HepG2 (cell line): ENCODE measurements around the gene MSI2. TPM values are rescaled to one million over a fixed set of nuclear protein-coding genes. Genes with fewer than 3 reads are reported as not detected.
A peak's percentile ranks its signal among the peaks of the same experiment; 100 is the strongest.

Experiments
- ASH2L ChIP-seq: fragments of 300-600, 200-600 bp; sonication (generic); IDR thresholded peaks from 2 replicates; pipeline ENCODE4 v1.7.0; 2017; ENCODE audit warnings: low read depth, mild to moderate bottlenecking, moderate library complexity, mixed read lengths, low read length; ENCODE audit not compliant: insufficient read length
- ATF2 ChIP-seq: sonication (generic); formaldehyde crosslinking; IDR thresholded peaks from 2 replicates; pipeline ENCODE4 v1.4.0; 2020; ENCODE audit warnings: missing genetic modification reagents
- ESRRA ChIP-seq: sonication (generic); formaldehyde crosslinking; IDR thresholded peaks from 2 replicates; pipeline ENCODE4 v1.5.1; 2020; ENCODE audit warnings: mild to moderate bottlenecking, low read depth, missing genetic modification reagents
- MEIS1 ChIP-seq: sonication (generic); formaldehyde crosslinking; IDR thresholded peaks from 2 replicates; pipeline ENCODE4 v1.9.0; 2021; ENCODE audit warnings: mild to moderate bottlenecking, missing genetic modification reagents, moderate library complexity, borderline replicate concordance
- SMAD3 ChIP-seq: sonication (generic); formaldehyde crosslinking; IDR thresholded peaks from 2 replicates; pipeline ENCODE4 v1.4.0; 2020; ENCODE audit warnings: missing genetic modification reagents
- SPEN ChIP-seq: sonication (generic); formaldehyde crosslinking; IDR thresholded peaks from 2 replicates; pipeline ENCODE4 v1.5.1; 2020; ENCODE audit warnings: low read depth, mild to moderate bottlenecking, missing genetic modification reagents
- YEATS2 ChIP-seq: sonication (generic); formaldehyde crosslinking; IDR thresholded peaks from 2 replicates; pipeline ENCODE4 v1.4.0; 2020; ENCODE audit warnings: missing genetic modification reagents, borderline replicate concordance
- ZBTB2 ChIP-seq: sonication (generic); formaldehyde crosslinking; IDR thresholded peaks from 2 replicates; pipeline ENCODE4 v1.8.0; 2022; ENCODE audit warnings: low read depth, missing genetic modification reagents
- ZBTB40 ChIP-seq, 2 experiments: fragments of 450-650 bp in 1 of 2; sonication (generic) in 1 of 2; formaldehyde crosslinking in 1 of 2; IDR thresholded peaks; 2 replicates each; pipeline versions ENCODE4 v1.6.1 to v1.8.0; 2016 to 2022; ENCODE audit warnings: antibody characterized with exemption in 1 of 2, mild to moderate bottlenecking in 1 of 2, missing genetic modification reagents in 1 of 2
- ZNF432 ChIP-seq: sonication (generic); formaldehyde crosslinking; IDR thresholded peaks from 2 replicates; pipeline ENCODE4 v1.5.0; 2020; ENCODE audit warnings: missing genetic modification reagents, mild to moderate bottlenecking, borderline replicate concordance
- ZNF570 ChIP-seq: sonication (generic); formaldehyde crosslinking; IDR thresholded peaks from 2 replicates; pipeline ENCODE4 v1.4.0; 2020; ENCODE audit warnings: mild to moderate bottlenecking, missing genetic modification reagents, borderline replicate concordance
- ZNF678 ChIP-seq: sonication (generic); formaldehyde crosslinking; IDR thresholded peaks from 2 replicates; pipeline ENCODE4 v1.4.0; 2020; ENCODE audit warnings: mild to moderate bottlenecking, missing genetic modification reagents
- ZNF709 ChIP-seq: sonication (generic); formaldehyde crosslinking; IDR thresholded peaks from 2 replicates; pipeline ENCODE4 v1.5.0; 2020; ENCODE audit warnings: mild to moderate bottlenecking, missing genetic modification reagents
- ZNF720 ChIP-seq: sonication (generic); formaldehyde crosslinking; IDR thresholded peaks from 2 replicates; pipeline ENCODE4 v1.4.0; 2020; ENCODE audit warnings: missing genetic modification reagents
- ZNF775 ChIP-seq: sonication (generic); formaldehyde crosslinking; IDR thresholded peaks from 2 replicates; pipeline ENCODE4 v1.4.0; 2020; ENCODE audit warnings: missing genetic modification reagents, mild to moderate bottlenecking, moderate library complexity, borderline replicate concordance
- ZZZ3 ChIP-seq: sonication (generic); formaldehyde crosslinking; IDR thresholded peaks from 2 replicates; pipeline ENCODE4 v1.4.0; 2020; ENCODE audit warnings: missing genetic modification reagents, mild to moderate bottlenecking, borderline replicate concordance
- polyA plus RNA-seq, 8 experiments: library from polyadenylated mRNA; depleted of rRNA in 3 of 8; stranded (reverse) in 7 of 8; unstranded in 1 of 8; fragments of >200 nt; fragmentation: Illumina TruSeq in 4 of 8; extraction: Trizol in 4 of 8; gene quantifications; 2 replicates each; pipeline versions ENCODE4 v1.2.1 to v1.2.3, GENCODE V29; 2011 to 2016; ENCODE audit warnings: low read depth in 4 of 8, missing spikeins in 1 of 8, mixed read lengths in 1 of 8; ENCODE audit not compliant: insufficient read depth in 1 of 8
- total RNA-seq, 5 experiments: library from RNA; depleted of rRNA; stranded (reverse); fragments of >200 nt; fragmentation: Illumina TruSeq; extraction: Trizol; gene quantifications; 2 replicates each; pipeline ENCODE4 v1.2.3, GENCODE V29; 2016; ENCODE audit warnings: low read depth in 1 of 5

The MSI2 gene
- total and polyA plus RNA-seq, 2 of the 13 experiments (the other 11 are each of a cell fraction or from before 2014, with no cell fraction given) = 77.5 to 78.4 TPM

- no peak for TF ChIP-seq ZBTB40 (IDR thresholded peaks at IDR 0.05)
- TF ChIP-seq ZBTB40 (CRISPR knock-in tag; IDR thresholded peaks at IDR 0.05) = peak; percentile 75
- TF ChIP-seq YEATS2 = peak; percentile 74; the same call in 1 of the 2 replicates
- TF ChIP-seq ZNF709 (CRISPR knock-in tag) = no peak
- TF ChIP-seq MEIS1 (CRISPR knock-in tag) = no peak; the same call in 1 of the 2 replicates
- TF ChIP-seq ASH2L = peak; percentile 41
- TF ChIP-seq ZNF775 = no peak
- TF ChIP-seq SPEN = peak; percentile 64; the same call in 1 of the 2 replicates
- no peak for TF ChIP-seq ZNF570 (CRISPR knock-in tag)
- no peak for TF ChIP-seq ZZZ3 (CRISPR knock-in tag)
- peak; percentile 98 for TF ChIP-seq SMAD3 (CRISPR knock-in tag)
- TF ChIP-seq ZNF432 (CRISPR knock-in tag) = no peak
- TF ChIP-seq ESRRA (CRISPR knock-in tag) = peak; percentile 86
- no peak for TF ChIP-seq ZNF720 (CRISPR knock-in tag)
- no peak for TF ChIP-seq ZBTB2 (CRISPR knock-in tag)
- TF ChIP-seq ZNF678 = no peak
- peak; percentile 79; the same call in 1 of the 2 replicates for TF ChIP-seq ATF2 (CRISPR knock-in tag)
Observed at GRCh38 chr17:57413848-57414651, 157.7 kb downstream of the MSI2 start (continued).
